ES-I3 (cell line): ENCODE results near the gene RSU1.
"Not testable (repeated sequence)": the region's sequence is repeated elsewhere in the genome, so short reads cannot be mapped to it uniquely, and the experiment has no call there.

Source experiments
- H3K36me3 ChIP-seq: 2 replicates; pipeline ENCODE4 v1.6.1; 2013; ENCODE audit warnings: mild to moderate bottlenecking, low read length, control low read depth, moderate library complexity; ENCODE audit not compliant: insufficient read depth
- H3K4me1 ChIP-seq: 2 replicates; pipeline ENCODE4 v1.6.1; 2013; ENCODE audit warnings: mild to moderate bottlenecking, control low read depth, low read length; ENCODE audit not compliant: insufficient read depth
- H3K9ac ChIP-seq: 2 replicates; pipeline ENCODE4 v1.6.1; 2013; ENCODE audit warnings: low read depth, mild to moderate bottlenecking, low read length, moderate library complexity
- H3K9me3 ChIP-seq: 2 replicates; pipeline ENCODE4 v1.6.1; 2013; ENCODE audit warnings: mild to moderate bottlenecking, low read length, moderate library complexity; ENCODE audit not compliant: control insufficient read depth, insufficient read depth

The RSU1 gene

DNA sequence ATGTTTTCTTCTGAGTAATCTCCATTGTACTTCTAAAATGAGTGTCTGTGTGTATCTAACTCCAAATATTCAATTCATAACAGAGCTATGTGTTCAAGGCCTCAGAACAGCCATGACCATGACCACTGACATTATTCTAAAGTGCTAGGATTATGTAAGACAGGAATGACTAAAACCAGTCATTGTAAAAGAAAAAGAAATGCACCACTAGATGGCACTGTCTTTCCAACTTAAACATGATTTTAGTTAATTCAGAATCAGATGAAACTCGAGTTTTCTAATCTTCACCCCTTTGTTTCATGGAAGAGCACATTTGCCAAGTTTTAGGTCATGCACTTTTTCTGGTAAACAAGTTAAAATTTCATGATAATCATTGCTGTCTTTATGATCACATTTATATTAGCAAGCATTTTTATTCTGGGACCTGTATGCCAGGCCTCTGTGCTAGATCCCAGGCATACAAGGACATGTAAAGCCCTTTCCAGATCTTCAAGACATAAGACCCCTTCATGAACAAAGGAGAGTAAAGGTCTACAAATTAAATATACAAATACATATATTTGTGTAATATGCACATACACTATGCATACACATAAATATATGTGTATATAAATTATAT is 26.1 kb upstream of the RSU1 start:
- Histone ChIP-seq H3K4me1 (no peaks in the 10 kb centered on the region), H3K9me3 (no peaks in the 10 kb centered on the region), H3K9ac (no peak overlapping the region), H3K36me3 (no peaks in the 10 kb centered on the region)

DNA sequence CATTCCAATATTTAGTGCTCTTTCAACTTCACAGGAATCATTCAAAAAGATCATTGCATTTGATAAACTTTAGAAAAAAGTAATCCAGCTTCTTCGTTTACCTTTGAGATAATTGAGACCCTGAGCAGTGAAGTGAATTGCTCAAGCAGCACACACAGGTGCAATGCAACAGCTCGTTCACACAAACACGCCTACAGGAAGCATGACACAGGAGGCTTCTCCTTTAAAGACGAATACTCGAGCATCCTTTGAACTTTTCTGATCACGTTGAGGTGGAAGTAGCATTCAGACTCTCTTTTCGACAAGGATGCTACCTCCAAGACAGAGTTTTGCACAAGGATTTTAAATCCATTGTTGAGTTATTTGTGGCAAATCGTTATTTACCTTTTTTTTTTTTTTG is 18.0 kb upstream of the RSU1 start:
- H3K36me3 ChIP-seq: no peaks in the 10 kb centered on the region
- H3K9ac ChIP-seq: no peak overlapping the region
- no peaks in the 10 kb centered on the region for H3K9me3 ChIP-seq

DNA sequence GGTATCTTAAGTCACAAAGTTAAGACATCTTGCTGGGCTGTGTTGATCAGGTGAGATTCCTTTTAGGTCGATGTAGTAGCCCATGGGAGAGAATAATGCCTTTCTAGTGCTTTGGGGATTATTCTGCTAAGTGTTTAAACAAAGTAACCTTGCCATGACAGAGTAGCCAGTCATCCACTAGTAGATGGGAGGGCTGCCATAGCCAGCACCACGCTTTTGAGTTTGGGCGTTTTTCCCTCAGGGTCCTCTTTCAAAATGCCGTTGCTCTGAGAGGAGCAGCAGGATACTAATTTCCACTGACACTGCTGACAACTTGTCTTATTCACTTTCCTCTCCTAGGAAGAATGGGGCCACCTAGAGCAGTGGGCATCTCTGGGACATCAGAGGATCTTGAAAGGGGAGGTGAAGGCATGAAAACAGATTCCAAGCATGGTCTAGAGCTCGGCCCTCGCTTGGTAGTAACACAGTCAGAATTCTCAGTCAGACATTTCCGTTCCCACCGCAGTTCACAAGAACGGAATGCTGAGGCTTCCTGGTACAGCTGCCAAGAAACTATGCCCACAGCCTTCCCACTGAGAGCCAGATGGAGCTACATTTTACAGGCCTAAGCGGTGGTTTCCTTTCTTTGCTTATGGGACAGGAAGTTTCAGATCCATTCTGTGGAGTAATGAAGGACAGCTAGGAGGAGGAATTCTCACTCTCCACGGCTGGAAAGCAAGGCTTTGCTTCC is 15.3 kb upstream of the RSU1 start:
- peaks cover 7% of the 10 kb centered on the region; the same call in 1 of the 2 replicates for H3K4me1 ChIP-seq
- no peaks in the 10 kb centered on the region for H3K9me3 ChIP-seq
- H3K36me3 ChIP-seq: no peaks in the 10 kb centered on the region
- no peak overlapping the region for H3K9ac ChIP-seq

More for the DNA sequence above, 18.0 kb upstream of the RSU1 start:
- H3K4me1 ChIP-seq: peaks cover 7% of the 10 kb centered on the region; the same call in 1 of the 2 replicates

DNA sequence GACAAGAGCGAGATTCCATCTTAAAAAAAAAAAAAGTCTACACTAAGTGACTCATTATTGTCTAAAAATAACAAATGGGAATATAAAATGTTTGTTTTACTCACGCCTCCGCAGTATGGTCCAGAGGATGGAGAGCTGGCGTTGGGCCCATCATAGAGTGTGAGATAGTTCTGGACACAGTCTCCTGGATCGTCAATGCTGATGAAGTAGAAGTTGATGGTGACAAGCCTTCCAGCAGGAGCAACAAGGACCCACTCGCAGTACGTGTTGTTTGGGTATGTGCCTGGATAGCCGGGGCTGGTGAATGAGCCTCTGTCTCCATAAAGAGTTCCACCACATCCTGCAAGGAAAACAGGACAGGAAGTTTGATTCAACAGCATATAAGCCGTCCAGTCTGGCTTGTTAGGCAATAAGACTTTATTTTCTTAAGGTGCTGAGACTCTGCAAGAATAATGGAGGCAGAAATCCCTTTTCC is 11.5 kb upstream of the RSU1 start:
- no peaks in the 10 kb centered on the region for H3K9me3 ChIP-seq
- no peaks in the 10 kb centered on the region for H3K36me3 ChIP-seq
- H3K4me1 ChIP-seq: peaks cover 7% of the 10 kb centered on the region; the same call in 1 of the 2 replicates
- no peak overlapping the region for H3K9ac ChIP-seq

DNA sequence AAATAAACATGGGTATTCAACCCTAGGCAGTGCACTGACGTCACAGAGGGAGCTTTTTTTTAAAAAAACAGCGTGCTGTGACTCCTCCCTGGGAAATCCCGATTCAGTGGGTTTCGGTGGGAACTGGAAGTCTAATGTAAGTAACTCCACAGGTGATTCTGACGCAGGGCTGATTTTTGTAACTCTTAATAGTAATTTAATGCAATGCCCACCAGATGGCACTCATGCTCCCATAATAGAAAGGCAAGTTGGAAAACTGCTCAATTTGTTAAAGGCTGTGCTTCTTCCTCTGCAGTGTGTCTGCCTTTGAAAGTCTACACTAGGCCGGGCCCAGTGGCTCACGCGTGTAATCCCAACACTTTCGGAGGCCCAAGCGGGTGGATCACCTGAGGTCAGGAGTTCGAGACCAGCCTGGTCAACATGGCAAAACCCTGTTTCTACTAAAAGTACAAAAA is 10.9 kb upstream of the RSU1 start:
- Histone ChIP-seq H3K9me3 (peaks cover under 1% of the 10 kb centered on the region; the same call in 1 of the 2 replicates), H3K36me3 (no peaks in the 10 kb centered on the region), H3K4me1 (peaks cover 7% of the 10 kb centered on the region; the same call in 1 of the 2 replicates), H3K9ac (no peak overlapping the region)

DNA sequence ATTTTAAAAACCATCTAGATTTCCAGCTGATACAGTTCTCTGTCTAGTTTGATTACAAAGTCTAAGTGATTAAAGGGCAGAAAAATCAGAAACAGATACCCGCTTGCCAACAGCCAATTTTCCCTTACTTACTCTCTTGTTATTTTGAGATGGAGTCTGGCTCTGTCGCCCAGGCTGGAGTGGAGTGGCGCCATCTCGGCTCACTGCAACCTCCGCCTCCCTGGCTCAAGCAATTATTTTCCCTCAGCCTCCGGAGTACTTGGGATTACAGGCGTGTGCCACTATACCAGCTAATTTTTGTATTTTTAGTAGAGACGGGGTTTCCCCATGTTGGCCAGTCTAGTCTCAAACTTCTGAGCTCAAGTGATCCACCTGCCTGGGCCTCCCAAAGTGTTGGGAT is 10.2 kb upstream of the RSU1 start:
- H3K9ac ChIP-seq: not testable (repeated sequence)

DNA sequence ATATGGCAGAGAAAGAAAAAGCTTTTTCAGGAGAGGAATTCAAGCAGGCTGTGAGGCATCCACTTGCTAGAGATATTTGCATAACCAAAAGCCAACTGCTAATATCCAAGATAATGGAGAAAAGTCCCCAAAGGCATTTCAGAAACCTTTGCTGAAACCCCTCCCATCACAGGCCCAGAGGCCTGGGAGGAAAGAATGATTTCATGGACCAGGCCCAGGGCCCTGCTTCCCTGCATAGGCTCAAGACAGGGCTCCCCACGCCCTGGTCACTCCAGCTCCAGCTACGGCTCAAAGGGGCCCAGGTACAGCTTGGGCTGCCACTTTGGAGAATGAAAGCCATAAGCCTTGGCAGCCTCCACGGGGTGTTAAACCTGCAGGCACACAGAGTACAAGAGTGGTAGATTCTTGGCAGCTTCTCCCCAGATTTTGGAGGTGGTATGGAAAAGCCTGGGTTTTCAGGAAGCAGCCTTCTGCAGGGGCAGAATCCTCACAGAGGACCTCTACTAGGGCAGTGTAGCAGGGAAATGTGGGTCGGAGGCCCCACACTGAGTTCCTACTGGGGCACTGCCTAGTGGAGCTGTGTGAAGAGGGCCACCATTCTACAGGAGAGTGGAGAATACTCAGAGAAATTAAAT is 5.6 kb upstream of the RSU1 start:
- Histone ChIP-seq H3K36me3 (no peaks in the 10 kb centered on the region), H3K9me3 (peaks cover 12% of the 10 kb centered on the region; the same call in 1 of the 2 replicates), H3K9ac (no peak overlapping the region), H3K4me1 (no peaks in the 10 kb centered on the region)

More for the DNA sequence above, 10.2 kb upstream of the RSU1 start:
- H3K9me3 ChIP-seq, H3K4me1 ChIP-seq, H3K36me3 ChIP-seq: not testable (repeated sequence)

DNA sequence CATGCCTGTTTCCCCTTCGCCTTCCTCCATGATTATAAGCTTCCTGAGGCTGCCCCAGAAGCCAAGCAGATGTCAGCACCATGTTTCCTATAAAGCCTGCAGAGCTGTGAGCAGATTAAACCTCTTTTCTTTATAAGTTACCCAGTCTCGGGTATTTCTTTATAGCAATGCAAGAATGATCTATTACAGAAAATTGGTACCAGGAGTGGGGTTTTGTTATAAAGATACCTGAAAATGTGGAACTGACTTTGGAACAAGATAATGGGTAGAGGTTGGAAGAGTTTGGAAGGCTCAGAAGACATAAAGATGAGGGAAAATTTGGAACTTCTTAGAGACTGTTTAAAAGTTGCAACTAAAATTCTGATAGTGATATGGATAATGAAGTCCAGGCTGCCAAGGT is 4.8 kb upstream of the RSU1 start:
- Histone ChIP-seq H3K9me3 (peaks cover 12% of the 10 kb centered on the region; the same call in 1 of the 2 replicates), H3K36me3 (no peaks in the 10 kb centered on the region), H3K4me1 (no peaks in the 10 kb centered on the region), H3K9ac (no peak overlapping the region)

DNA sequence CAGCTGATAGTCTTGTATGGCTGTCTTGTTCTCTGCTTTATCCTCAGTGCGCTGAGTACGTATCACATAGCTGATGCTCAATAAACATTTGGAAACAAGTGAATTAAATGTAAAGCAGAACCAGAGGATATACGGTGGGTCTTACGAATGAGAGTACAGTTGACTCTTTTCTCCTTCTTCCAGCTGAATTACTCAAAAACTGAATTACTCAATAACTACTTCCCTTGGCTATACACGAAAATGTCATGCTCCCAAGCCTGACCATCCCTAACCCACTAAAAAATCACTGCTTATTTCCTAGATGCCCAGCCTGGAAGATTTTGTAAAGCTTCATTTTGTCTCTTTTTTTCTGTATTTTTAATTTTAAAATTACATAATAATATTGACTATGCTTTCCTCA is 3.2 kb upstream of the RSU1 start:
- Histone ChIP-seq H3K4me1 (no peaks in the 10 kb centered on the region), H3K36me3 (no peaks in the 10 kb centered on the region), H3K9ac (no peak overlapping the region), H3K9me3 (peaks cover 12% of the 10 kb centered on the region; the same call in 1 of the 2 replicates)

DNA sequence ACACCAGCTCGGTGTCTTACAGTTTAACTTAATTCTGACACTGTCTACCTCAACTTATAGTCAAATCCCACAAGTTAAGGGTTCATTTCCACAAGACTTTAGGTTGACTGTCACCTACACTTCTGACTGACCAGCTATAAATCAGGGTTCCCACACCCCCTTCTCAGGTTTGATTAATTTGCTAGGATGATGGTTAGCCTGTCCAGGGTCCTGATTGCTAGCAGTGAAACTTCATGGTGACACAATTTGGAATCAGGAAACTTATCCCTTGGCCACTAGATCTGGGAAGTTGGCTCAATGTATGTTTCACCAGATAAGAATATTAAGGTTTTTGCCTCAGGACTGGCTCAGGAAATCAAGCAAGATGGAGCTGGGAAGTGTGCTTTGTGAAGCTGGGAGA is 2.8 kb upstream of the RSU1 start:
- H3K9ac ChIP-seq: no peak overlapping the region
- H3K4me1 ChIP-seq: no peaks in the 10 kb centered on the region
- no peaks in the 10 kb centered on the region for H3K36me3 ChIP-seq
- H3K9me3 ChIP-seq: peaks cover 12% of the 10 kb centered on the region; the same call in 1 of the 2 replicates

DNA sequence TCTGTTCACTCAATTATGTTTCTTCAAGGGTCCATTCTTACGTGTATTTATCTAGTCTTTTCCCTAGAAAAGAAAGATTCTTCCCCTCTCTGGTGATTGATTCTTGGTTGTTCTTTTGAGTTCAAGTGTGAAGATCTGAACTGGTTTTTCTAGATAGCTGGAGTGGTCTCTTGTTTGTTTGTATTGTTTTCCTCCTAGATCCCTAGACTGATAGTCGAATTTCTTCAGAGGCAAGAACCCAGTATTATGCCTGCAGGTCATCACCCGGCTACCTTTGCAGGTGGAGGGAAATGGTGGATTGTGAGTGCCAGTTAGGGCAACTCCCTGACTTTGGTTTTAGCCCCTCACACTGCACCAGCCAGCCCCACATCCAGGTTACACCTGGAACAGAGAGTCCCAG is 2.2 kb upstream of the RSU1 start:
- Histone ChIP-seq H3K36me3 (no peaks in the 10 kb centered on the region), H3K9ac (no peak overlapping the region), H3K9me3 (peaks cover 12% of the 10 kb centered on the region; the same call in 1 of the 2 replicates), H3K4me1 (no peaks in the 10 kb centered on the region)

DNA sequence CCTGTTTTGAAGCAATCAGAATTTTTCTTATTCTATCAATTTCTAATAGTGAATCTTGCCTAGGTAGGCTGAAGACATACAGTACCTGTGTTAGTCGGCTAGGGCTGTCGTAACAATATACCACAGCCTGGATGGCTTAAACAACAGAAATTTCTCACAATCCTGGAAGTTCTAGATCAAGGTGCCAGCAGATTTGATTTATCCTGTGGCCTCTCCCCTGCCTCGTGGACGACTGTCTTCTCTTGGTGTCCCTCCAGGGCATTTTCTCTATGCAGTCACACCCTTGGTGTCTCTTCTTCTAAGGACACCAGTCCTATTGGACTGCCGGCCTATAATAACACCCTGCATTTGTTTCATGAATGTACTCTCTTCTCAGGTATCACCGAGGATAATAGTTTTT is 1.8 kb upstream of the RSU1 start:
- peaks cover 12% of the 10 kb centered on the region; the same call in 1 of the 2 replicates for H3K9me3 ChIP-seq
- H3K4me1 ChIP-seq: no peaks in the 10 kb centered on the region
- H3K36me3 ChIP-seq: no peaks in the 10 kb centered on the region

DNA sequence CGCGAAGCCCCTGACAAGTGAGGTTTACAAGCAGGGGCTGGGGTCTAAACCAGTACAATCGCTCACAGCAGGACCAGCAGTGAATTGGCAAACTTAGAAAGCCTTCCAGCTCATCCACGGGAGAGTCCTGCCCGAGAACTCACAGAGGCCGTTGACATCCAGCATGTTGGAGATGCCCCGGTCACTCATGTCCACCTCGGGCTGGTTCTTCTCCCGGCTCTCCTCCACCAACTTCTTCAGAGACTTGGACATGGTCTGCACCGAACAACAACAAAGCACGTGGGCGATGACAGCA is 447 bp downstream of the RSU1 start:
- Histone ChIP-seq H3K9ac (peak overlapping the region; percentile 77), H3K9me3 (0 out of 2 replicates have a peak, but pooled peaks cover 2% of the 10 kb centered on the region), H3K4me1 (no peaks in the 10 kb centered on the region), H3K36me3 (no peaks in the 10 kb centered on the region)

More for the DNA sequence above, 1.8 kb upstream of the RSU1 start:
- no peak overlapping the region for H3K9ac ChIP-seq

DNA sequence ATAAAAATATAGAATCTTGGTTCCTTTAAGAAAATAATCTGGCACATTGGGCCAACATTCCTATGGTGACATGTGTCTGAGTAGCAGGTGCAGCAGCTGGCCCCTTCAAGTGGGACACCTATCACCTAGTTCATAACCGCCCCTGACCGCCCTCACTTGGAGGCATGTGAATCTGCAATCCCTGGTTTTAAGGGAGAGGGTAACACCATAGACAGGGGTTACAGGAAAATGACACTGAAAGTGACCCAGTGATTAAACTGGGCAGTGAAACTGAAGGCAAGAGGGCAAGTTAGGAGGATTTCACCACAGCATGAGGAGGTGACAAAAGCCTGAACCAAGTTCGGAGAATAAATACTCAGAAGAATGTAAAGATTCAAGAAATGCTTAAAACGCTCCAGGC is 1.1 kb downstream of the RSU1 start:
- Histone ChIP-seq H3K36me3 (no peaks in the 10 kb centered on the region; the same call in 1 of the 2 replicates), H3K9me3 (no peaks in the 10 kb centered on the region), H3K4me1 (no peaks in the 10 kb centered on the region), H3K9ac (peak overlapping the region; percentile 77; the same call in 1 of the 2 replicates)
